22Rv1 (cell line): ENCODE measurements around the gene SCMH1.
"Not testable (repeated sequence)": the region's sequence is repeated elsewhere in the genome, so short reads cannot be mapped to it uniquely, and the experiment has no call there.

ENCODE experiments used
- H3K27ac ChIP-seq: fragments of 450-650 bp; 2 replicates; pipeline ENCODE4 v1.5.1; 2017
- CTCF ChIP-seq: fragments of 450-650 bp; IDR thresholded peaks from 2 replicates; pipeline ENCODE4 v1.5.1; 2017; ENCODE audit warnings: mild to moderate bottlenecking
- ZFX ChIP-seq: fragments of 450-650 bp; IDR thresholded peaks from 2 replicates; pipeline ENCODE4 v1.6.1; 2017; ENCODE audit warnings: antibody characterized with exemption, borderline replicate concordance

The SCMH1 gene

GRCh38 chr1:41122148-41122547, 120.0 kb downstream of the SCMH1 start:
- TF ChIP-seq ZFX (no peak), CTCF (no peak)
- no peak overlapping the region for H3K27ac ChIP-seq

GRCh38 chr1:41118645-41119044, 123.5 kb downstream of the SCMH1 start:
- no peak for TF ChIP-seq CTCF
- TF ChIP-seq ZFX, result no peak
- H3K27ac ChIP-seq, result no peak overlapping the region

- H3K27ac ChIP-seq, result not testable (repeated sequence)
These were observed 124.9 kb downstream of the SCMH1 start for GRCh38 chr1:41117241-41117640.

GRCh38 chr1:41110736-41111135, 131.4 kb downstream of the SCMH1 start:
- H3K27ac ChIP-seq, result no peak overlapping the region
- TF ChIP-seq ZFX, result no peak
- TF ChIP-seq CTCF, result no peak

- peak overlapping the region; percentile 42; the same call in 1 of the 2 replicates for H3K27ac ChIP-seq
- TF ChIP-seq ZFX, result no peak
- no peak for TF ChIP-seq CTCF
These were observed 131.8 kb downstream of the SCMH1 start for GRCh38 chr1:41110286-41110685.

- peak overlapping the region; percentile 42 for H3K27ac ChIP-seq
These were observed 132.6 kb downstream of the SCMH1 start for GRCh38 chr1:41109310-41110197.

GRCh38 chr1:41108696-41109275, 133.3 kb downstream of the SCMH1 start:
- H3K27ac ChIP-seq, result peak overlapping the region; percentile 42
- TF ChIP-seq CTCF, result no peak
- TF ChIP-seq ZFX, result no peak

More at GRCh38 chr1:41109310-41110197, 132.6 kb downstream of the SCMH1 start:
- TF ChIP-seq CTCF (no peak), ZFX (no peak)
